OCI-LY1 (cell line): ENCODE measurements around the gene MAGEC1.
"Not testable (repeated sequence)": the region's sequence is repeated elsewhere in the genome, so short reads cannot be mapped to it uniquely, and the experiment has no call there.

Experiments
- H2AFZ ChIP-seq: fragments of 200-600 bp; sonication (generic), shearing (Covaris generic); 2 replicates; pipeline ENCODE4 v1.6.0; 2014; ENCODE audit warnings: antibody characterized with exemption, mild to moderate bottlenecking, low read length
- H3F3A ChIP-seq: fragments of 200-600 bp; sonication (generic), shearing (Covaris generic); 2 replicates; pipeline ENCODE4 v1.6.0; 2014; ENCODE audit warnings: mild to moderate bottlenecking, antibody characterized with exemption, low read length, moderate library complexity; ENCODE audit not compliant: insufficient read depth
- H3K27ac ChIP-seq: fragments of 200-600 bp; sonication (generic); 2 replicates; pipeline ENCODE4 v1.5.1; 2014; ENCODE audit warnings: low read length, mixed run types, mild to moderate bottlenecking, low read depth; ENCODE audit not compliant: poor library complexity, severe bottlenecking
- H3K27me3 ChIP-seq: fragments of 200-600 bp; sonication (generic); 2 replicates; pipeline ENCODE4 v1.6.0; 2014; ENCODE audit warnings: antibody characterized with exemption, mild to moderate bottlenecking, low read length, moderate library complexity; ENCODE audit not compliant: insufficient read depth
- H3K36me3 ChIP-seq: fragments of 200-600 bp; sonication (generic); 2 replicates; pipeline ENCODE4 v1.6.1; 2014; ENCODE audit warnings: mild to moderate bottlenecking, antibody characterized with exemption, low read length, moderate library complexity, mixed read lengths; ENCODE audit not compliant: insufficient read depth
- H3K4me1 ChIP-seq: fragments of 200-600 bp; sonication (generic); 2 replicates; pipeline ENCODE4 v1.5.1; 2014; ENCODE audit warnings: mild to moderate bottlenecking, low read length, moderate library complexity; ENCODE audit not compliant: insufficient read depth, severe bottlenecking
- H3K4me2 ChIP-seq: fragments of 200-600 bp; sonication (generic), shearing (Covaris generic); 2 replicates; pipeline ENCODE4 v1.6.1; 2014; ENCODE audit warnings: low read length
- H3K4me3 ChIP-seq: fragments of 200-600 bp; sonication (generic); 2 replicates; pipeline ENCODE4 v1.5.1; 2014; ENCODE audit warnings: low read length, low read depth, mild to moderate bottlenecking, mixed read lengths; ENCODE audit not compliant: poor library complexity, severe bottlenecking
- H3K79me2 ChIP-seq: fragments of 200-600 bp; shearing (Covaris generic); 2 replicates; pipeline ENCODE4 v1.6.1; 2016; ENCODE audit warnings: mixed run types, low read length, mixed read lengths; ENCODE audit not compliant: insufficient read depth
- H3K9ac ChIP-seq: fragments of 200-600 bp; sonication (generic), shearing (Covaris generic); 2 replicates; pipeline ENCODE4 v1.6.1; 2014; ENCODE audit warnings: mild to moderate bottlenecking, low read length, mixed read lengths
- H3K9me2 ChIP-seq: fragments of 200-600 bp; sonication (generic), shearing (Covaris generic); 2 replicates; pipeline ENCODE4 v1.6.1; 2014; ENCODE audit warnings: low read depth, mild to moderate bottlenecking, low read length, mixed read lengths
- H3K9me3 ChIP-seq: fragments of 200-600 bp; shearing (Covaris generic); 2 replicates; pipeline ENCODE4 v1.6.1; 2014; ENCODE audit warnings: low read length, mixed read lengths
- H4K20me1 ChIP-seq: fragments of 200-600 bp; sonication (generic), shearing (Covaris generic); 2 replicates; pipeline ENCODE4 v1.6.0; 2016; ENCODE audit warnings: mild to moderate bottlenecking, low read length; ENCODE audit not compliant: insufficient read depth
- EZH2 ChIP-seq: fragments of 200-600 bp; sonication (generic), shearing (Covaris generic); IDR thresholded peaks from 2 replicates; pipeline ENCODE4 v1.8.0; 2017; ENCODE audit warnings: borderline replicate concordance, mixed run types, mild to moderate bottlenecking, antibody characterized with exemption, low read length, moderate library complexity, mixed read lengths
- TF ChIP-seq, protein P1 (sequence below): fragments of 200-600 bp; sonication (generic), shearing (Covaris generic); IDR thresholded peaks from 2 replicates; pipeline ENCODE4 v1.5.1; 2017; ENCODE audit warnings: mild to moderate bottlenecking, antibody characterized with exemption, low read length, moderate library complexity, mixed read lengths

Gene MAGEC1

DNA sequence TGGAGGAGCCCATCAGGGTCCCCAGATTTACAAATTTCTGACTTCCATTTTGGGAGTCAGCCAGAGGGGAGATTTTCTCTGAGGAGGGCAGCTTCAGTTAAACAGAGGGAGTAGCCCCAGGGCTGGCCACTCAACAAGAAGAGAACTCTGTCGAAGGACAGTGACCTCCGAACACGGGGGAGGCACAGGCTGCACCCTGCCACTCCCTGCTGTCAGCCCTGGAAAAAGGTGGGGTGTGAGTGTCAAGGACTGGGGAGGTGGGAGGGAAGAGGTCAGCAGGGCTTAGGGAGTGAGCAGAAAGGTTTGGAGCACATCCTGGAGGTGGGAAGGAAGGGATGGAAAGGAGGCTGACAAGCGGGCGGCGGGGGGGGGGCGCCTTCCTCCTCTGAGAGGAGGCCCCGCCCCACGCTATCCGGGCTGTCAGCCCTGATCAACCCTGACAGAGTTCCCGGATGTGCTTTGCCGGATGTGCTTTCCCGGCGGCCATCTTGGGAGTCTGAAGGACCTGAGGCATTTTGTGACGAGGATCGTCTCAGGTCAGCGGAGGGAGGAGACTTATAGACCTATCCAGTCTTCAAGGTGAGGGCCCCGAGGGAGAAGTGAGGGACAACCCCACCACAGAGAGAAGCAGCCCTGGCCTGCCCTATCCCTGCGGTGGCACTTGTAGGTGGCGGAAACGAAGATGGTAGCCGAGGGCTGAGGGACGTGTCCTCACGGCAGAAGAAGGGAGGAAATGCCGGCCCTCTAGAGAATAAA is at the start of gene MAGEC1:
Gene MAGEC1 (plus strand): TSS at position 495 of the 756 bp plus-strand sequence. CDS start 1,179 bp downstream, outside the sequence.
- Histone ChIP-seq H4K20me1 (no peaks in the 10 kb centered on the region), H3K9me3 (no peaks in the 10 kb centered on the region), H3K79me2 (no peaks in the 10 kb centered on the region), H3K4me2 (no peak within 1 kb of the TSS), H3K9ac (no peak within 1 kb of the TSS), H3F3A (no peaks in the 10 kb centered on the region), H3K27me3 (no peaks in the 10 kb centered on the region), H3K9me2 (no peaks in the 10 kb centered on the region), H3K4me1 (no peaks in the 10 kb centered on the region), H2AFZ (no peak within 1 kb of the TSS), H3K27ac (no peak within 1 kb of the TSS), H3K4me3 (no peak within 1 kb of the TSS), H3K36me3 (no peaks in the 10 kb centered on the region)
- TF ChIP-seq EZH2: no peak
- TF ChIP-seq, protein P1, sequence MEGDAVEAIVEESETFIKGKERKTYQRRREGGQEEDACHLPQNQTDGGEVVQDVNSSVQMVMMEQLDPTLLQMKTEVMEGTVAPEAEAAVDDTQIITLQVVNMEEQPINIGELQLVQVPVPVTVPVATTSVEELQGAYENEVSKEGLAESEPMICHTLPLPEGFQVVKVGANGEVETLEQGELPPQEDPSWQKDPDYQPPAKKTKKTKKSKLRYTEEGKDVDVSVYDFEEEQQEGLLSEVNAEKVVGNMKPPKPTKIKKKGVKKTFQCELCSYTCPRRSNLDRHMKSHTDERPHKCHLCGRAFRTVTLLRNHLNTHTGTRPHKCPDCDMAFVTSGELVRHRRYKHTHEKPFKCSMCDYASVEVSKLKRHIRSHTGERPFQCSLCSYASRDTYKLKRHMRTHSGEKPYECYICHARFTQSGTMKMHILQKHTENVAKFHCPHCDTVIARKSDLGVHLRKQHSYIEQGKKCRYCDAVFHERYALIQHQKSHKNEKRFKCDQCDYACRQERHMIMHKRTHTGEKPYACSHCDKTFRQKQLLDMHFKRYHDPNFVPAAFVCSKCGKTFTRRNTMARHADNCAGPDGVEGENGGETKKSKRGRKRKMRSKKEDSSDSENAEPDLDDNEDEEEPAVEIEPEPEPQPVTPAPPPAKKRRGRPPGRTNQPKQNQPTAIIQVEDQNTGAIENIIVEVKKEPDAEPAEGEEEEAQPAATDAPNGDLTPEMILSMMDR: no peak

DNA sequence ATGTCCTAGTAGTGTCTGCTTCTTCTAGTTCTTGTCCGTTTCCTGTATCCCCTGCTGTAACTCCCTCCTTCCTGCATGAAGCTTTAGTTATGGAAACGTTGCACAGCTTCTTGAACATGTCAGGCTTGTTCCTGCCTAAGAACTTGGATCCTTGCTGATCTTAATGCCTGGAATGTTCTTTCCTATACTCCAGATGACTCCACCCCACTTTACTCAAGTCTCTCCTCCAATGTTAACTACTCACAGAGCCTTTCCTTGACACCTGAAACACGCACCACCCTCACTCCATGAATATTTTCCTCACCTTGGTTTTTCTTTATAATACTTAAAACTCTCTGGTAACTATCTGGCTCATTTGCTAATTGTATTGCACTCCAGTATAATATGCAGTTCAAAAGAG is 46.2 kb upstream of the MAGEC1 start:
- Histone ChIP-seq H3K79me2 (no peaks in the 10 kb centered on the region), H3K27me3 (no peaks in the 10 kb centered on the region), H3K4me2 (no peak overlapping the region), H3K27ac (no peak overlapping the region), H3F3A (no peaks in the 10 kb centered on the region), H3K9me3 (no peaks in the 10 kb centered on the region), H3K9me2 (no peaks in the 10 kb centered on the region), H4K20me1 (no peaks in the 10 kb centered on the region), H3K36me3 (no peaks in the 10 kb centered on the region), H2AFZ (no peak overlapping the region), H3K4me3 (no peak overlapping the region), H3K4me1 (no peaks in the 10 kb centered on the region), H3K9ac (no peak overlapping the region)
- no peak for TF ChIP-seq EZH2
- TF ChIP-seq, protein P1: no peak

DNA sequence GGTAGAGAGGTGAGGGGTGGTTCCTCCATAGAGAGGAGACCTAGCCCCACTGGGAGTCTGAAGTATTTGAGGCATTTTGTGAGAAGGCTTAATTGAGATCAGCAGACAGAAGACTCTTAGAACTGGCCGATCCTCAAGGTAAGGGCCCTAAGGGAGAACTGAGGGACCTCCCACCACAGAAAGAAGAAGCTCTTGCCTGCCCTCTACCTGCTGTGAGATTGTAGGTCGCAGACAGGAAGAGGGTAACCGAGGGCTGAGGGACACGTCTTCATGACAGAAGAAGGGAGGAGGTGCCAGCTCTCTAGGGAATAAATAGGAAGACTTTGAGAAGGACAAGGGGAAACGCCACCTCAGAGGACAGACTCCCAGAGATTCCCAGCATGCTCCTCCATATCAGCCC is 24.1 kb upstream of the MAGEC1 start:
- no peak overlapping the region for H3K4me2 ChIP-seq
- TF ChIP-seq EZH2: no peak
- TF ChIP-seq, protein P1: peak; percentile 20; the same call in 1 of the 2 replicates
- no peaks in the 10 kb centered on the region for H3K36me3 ChIP-seq
- no peak overlapping the region for H3K9ac ChIP-seq
- no peaks in the 10 kb centered on the region for H3K9me3 ChIP-seq
- H4K20me1 ChIP-seq: no peaks in the 10 kb centered on the region
- H3K79me2 ChIP-seq: no peaks in the 10 kb centered on the region
- no peak overlapping the region for H3K4me3 ChIP-seq
- no peaks in the 10 kb centered on the region for H3F3A ChIP-seq
- H3K27me3 ChIP-seq: no peaks in the 10 kb centered on the region
- no peak overlapping the region for H2AFZ ChIP-seq
- H3K27ac ChIP-seq: no peak overlapping the region
- H3K9me2 ChIP-seq: no peaks in the 10 kb centered on the region
- no peaks in the 10 kb centered on the region for H3K4me1 ChIP-seq

- H2AFZ ChIP-seq, H3K4me3 ChIP-seq, H3K9me2 ChIP-seq, H3K27ac ChIP-seq, H3K79me2 ChIP-seq, H3K36me3 ChIP-seq, H3K9me3 ChIP-seq, H3K27me3 ChIP-seq, H3K4me2 ChIP-seq, H4K20me1 ChIP-seq, H3K4me1 ChIP-seq, H3F3A ChIP-seq, H3K9ac ChIP-seq: not testable (repeated sequence)
Observed at GRCh38 chrX:141888811-141889210, 14.9 kb upstream of the MAGEC1 start.
